ENCODE data around the gene STX10. TPM values are rescaled to one million over a fixed set of nuclear protein-coding genes. Genes with fewer than 3 reads are reported as not detected.

The STX10 gene
- total and polyA plus RNA-seq, 9 of the 15 experiments (the other 6 are each of a cell fraction or from before 2014, with no cell fraction given) = 0.51 to 66.3 (median 31.0) TPM

DNA sequence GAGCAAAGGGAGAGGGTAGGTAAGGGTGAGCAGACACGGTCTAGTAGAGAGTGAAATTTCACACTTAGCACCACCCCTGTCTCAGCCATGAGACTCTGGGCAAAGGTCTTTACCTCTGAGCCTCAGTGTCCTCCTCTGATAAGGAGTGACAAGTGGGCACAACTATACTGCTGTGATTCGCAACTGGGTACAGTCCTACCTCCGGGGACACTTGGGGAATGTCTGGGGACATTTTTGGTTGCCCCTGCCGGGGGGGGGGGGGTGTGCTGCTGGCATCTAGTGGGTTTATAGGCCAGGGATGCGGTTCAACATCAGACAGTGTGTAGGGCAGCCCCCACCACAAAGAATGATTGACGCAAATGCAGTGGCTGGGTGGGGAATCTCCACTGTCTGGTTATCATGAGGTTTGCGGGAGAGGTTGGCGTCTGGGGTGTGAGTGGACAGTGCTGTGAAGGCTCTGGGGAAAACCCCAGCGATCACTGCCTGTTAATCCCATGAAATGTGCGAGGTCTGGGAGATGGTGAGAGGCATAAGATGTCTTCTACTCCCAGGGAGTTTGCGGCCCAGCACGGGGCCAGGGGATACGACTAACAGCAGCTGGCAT is 27.8 kb downstream of the STX10 start (continued):
- no peak for TF ChIP-seq REST (IDR thresholded peaks at IDR 0.05; ENCODE audit: borderline replicate concordance)
- no peak for TF ChIP-seq REST (CRISPR knock-in tag; IDR thresholded peaks at IDR 0.05; ENCODE audit: low read depth)

Data from K562 (cell line).